HG03521 (cell line): ENCODE measurements around the gene AGBL3.
"Not testable (repeated sequence)": the region's sequence is repeated elsewhere in the genome, so short reads cannot be mapped to it uniquely, and the experiment has no call there.

Experiments used
- ATAC-seq: cut with Tn5 transposase; IDR thresholded peaks from one replicate; pipeline ENCODE4 v1.9.1; 2021; ENCODE audit warnings: mild to moderate bottlenecking, moderate library complexity; ENCODE audit not compliant: unreplicated experiment

AGBL3 gene

DNA sequence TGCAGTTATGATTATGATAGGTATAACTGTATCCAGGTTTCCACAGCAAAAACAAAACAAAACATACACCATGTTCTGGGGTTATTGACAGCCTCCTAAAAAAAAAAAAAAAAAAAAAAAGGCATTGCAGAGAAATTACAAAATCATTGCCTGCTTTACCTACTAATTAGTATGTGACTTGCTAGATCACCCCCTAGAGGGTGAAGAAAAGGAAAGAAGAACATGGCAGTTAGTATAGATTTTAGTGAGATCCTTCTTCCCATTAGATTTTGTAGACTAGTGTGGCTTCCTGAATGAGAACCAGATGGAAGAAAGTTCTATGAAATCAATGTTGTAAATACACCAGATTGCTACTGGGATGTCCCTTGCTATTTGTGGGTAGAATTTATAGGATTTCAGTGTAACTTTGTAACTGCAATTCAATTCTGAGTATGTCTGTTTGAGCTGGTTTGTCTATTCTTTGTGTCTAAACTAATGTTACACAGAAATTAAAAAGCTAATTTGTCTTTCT lies 24.0 kb upstream of the AGBL3 start:
- no peak for ATAC-seq

DNA sequence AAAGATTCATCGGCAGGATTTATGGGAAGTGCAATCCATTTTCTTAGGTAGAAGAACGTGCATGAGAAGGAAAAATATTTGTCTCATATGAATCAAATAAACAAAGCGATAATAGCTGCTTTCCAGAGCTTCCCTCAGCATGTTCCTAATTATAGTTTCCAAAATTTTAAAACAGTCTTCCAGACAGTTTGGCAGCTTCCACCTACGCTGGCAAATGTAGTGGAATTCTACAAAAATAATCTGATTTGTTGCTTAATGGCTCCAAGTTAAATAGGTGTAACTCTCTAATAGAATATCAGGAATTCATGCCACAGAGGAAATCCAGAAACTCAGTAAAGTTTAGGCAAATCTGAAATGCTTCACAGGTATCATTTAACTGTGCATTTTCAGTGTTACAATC lies 23.3 kb upstream of the AGBL3 start:
- ATAC-seq: no peak

DNA sequence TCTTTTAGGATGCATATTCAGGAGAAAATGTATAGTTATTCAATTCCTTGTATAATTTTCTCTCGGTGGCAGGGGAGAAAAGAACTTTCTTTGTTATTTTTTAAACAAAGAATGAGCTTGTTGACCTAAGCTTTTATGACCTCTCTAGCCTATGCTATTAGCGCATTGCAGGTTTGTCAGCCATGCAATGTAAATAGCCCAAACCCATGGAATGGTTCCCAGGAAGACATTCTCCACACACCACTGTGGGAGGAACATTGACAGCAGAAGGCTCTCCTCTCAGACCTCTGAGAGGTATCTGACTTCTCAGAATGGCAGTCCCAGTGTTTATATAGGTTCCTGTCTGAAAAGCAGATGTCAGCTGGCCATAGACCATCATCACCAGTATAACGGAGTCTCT lies 19.6 kb upstream of the AGBL3 start:
- no peak for ATAC-seq

DNA sequence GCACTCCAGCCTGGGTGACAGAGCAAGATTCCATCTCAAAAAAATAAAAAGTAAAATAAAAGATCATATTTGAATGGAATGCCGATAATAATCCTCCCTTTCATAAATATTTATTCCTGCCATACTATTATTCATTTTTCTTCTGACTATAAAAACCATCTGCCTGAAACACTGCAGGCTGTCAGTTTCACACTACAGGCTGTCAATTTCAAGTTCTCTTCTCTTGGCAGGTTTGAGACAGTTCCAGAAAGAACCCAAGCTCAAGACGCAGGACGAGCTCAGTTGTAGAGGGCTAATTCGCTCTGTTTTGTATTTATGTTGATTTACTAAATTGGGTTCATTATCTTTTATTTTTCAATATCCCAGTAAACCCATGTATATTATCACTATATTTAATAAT lies 18.2 kb upstream of the AGBL3 start:
- ATAC-seq: no peak

DNA sequence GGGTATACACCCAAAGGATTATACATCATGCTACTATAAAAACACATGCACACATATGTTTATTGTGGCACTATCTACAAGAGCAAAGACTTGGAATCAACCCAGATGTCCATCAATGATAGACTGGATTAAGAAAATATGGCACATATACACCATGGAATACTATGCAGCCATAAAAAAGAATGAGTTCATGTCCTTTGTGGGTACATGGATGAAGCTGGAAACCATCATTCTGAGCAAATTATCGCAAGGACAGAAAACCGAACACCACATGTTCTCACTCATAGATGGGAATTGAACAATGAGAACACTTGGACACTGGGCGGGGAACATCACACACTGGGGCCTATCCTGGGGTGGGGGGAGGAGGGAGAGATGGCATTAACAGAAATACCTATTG lies 4.7 kb upstream of the AGBL3 start:
- not testable (repeated sequence) for ATAC-seq

DNA sequence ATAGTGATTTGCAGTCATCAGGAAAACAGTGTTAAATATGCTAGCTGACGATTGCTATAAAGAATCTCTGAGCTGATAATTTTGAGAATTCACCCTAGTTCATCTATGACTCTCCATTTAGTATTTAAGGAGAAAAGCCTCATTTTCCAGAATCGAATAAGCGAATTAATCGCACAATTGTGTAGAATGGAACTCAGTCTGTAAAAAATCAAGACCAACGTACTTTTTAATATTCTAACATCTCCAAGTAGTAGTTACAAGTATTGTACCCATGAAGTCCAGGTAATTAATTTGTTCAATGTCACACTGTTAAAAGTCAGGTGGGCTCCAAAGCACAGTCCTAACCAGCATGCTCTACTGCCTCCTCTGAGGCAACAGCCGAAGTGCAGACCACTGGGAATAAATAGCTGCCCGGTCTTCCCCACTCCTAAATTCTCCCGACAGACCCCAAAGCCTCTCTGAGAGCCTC lies 380 bp upstream of the AGBL3 start:
- peak; percentile 56 for ATAC-seq

DNA sequence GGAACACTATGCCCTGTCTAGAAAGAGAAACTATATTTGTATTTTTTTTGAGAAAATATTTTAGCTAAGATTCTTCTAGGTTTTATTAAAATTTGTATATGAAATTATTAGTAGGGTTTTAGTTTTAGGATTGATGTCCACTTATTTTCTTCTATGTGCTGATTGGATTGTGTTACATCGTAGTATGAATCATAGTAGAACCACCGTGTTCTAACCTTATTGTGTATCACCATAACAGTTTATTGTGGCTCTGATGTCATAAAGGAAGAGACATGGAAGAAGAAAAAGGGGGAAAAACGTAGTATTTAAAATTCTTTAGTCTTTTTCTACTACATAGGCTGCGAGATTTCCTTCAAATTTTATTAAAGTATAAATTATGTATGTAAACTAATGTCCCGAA lies 1.9 kb downstream of the AGBL3 start:
- ATAC-seq: no peak

DNA sequence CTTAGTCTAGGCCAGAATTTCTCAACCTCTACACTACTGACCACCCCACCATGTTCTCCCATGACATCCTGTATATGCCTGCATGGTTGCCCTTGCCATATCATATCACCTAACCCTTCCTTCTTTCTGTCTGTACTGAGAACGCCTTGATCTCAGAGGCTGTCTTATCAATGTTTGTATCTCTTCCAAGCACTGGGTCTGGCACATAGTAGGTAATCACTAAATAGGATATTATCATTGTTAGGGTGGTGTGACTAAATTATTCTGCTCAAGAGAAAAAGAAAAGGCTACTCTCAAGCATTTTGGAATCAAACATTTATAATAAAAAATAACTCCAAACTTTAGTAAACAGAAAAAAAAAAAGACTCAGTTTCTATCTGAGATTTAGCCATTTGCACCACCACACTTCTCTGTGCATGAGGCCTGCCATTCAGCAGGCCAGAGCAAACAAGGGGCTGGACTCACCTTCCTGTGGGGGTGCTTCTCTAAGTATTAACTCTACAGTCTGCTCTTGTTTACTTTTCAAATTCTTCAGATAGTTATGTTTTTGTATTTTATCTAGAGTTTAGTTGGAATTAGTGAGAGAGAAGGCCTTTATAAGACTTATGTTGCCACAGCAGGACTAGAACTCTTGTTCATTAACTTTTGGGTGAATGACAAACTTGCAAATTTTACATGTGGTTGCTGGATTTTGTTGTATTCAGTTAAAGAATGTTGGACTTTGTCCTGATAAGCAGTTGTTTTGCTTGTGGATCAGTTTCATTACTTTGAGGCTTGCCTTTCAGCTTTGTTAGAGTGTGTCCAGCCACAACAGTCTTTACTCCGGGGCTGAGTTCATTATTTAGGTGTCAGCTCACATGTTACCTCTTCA lies 5.4 kb downstream of the AGBL3 start:
- ATAC-seq: no peak

DNA sequence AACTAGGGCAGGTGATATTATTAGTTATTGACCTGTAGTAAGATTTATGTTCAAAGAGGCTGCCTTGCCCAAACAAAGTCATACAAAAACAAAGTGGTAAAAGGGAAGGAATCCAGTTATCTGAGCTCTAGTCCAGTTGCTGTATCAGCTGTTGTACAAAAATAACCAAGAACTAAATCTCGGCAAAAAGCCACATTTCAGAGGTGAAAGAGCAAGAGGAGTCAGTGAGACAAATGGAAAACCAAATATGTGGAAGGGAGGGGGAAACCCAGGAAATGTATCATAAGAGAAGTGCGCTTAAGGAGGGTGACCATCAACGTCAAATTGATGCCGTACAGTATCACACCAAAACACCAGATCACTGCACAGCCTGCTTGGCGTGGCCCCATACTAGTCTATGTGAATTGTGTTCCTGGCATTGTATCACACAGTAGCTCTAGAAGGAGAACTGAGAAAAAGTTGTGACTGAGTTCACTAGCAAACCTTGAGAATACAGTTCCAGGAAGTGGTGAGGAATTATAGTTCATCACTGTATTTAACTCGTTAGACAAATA lies 6.4 kb downstream of the AGBL3 start:
- peak; percentile 61 for ATAC-seq

DNA sequence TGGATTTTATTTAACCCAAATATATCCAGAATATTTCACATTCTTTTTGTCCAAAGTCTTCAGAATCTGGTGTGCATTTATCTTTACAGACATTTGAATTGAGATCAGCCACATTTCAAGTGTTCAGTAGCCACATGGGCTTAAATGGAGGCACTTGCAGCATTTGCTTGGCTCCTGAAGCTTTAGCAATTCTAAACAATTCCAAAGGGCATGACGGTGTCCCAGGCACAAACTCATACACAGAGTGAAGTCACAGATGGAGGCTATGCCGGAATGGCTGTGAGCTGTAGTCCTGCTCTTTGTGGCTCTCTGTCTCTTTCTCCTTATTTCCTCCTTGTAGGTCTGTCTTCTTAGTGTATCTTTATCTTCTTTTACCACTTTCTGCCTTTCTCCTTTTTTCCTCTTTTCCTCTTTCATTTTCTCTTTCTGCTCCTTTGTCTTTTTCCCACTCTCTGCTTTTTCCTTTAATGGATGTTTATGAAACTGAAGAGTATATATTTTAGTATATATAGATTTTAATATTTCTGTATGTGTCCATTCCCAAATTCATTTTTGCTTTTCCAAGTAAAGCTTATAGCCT lies 7.7 kb downstream of the AGBL3 start:
- no peak for ATAC-seq

DNA sequence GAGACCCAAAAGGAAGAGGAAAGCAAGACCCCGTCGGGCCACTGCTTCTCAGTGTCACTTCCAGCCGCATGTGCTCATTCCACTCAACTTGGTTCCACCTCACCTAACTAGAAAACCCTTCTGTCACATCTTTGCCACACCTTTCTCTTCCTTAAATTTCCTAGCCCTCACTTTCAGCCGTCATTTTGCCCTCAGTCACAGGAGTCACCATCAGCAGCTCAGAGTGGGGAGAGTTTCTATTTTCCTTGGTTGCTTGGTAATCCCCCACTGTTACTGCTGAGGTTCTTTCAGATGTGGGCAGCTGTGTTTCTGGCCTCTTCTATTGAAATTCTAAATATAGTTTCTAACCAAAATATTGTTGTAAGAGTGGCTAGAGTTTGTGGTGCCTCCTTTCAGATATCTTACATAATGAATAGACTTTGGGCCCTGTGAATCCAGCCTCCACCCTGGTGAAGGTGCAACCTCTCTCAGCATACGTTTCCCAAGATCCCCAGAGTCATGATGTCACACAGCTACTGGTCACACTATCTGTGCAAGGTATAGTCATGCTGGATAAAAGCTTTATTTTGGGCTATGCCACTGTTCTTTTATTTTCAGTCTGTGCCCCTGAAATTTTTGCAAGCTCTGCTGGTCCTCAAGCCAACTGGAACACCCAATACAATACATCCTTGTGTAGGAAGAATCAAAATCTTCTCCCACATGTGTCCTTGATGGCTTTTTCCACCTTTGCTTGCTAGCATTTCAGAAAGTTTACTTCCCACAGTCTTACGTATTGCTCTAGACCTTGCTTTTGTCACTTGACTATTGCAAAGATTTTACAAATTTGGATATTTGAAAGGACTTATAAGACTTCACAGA lies 9.2 kb downstream of the AGBL3 start:
- ATAC-seq: peak; percentile 57

DNA sequence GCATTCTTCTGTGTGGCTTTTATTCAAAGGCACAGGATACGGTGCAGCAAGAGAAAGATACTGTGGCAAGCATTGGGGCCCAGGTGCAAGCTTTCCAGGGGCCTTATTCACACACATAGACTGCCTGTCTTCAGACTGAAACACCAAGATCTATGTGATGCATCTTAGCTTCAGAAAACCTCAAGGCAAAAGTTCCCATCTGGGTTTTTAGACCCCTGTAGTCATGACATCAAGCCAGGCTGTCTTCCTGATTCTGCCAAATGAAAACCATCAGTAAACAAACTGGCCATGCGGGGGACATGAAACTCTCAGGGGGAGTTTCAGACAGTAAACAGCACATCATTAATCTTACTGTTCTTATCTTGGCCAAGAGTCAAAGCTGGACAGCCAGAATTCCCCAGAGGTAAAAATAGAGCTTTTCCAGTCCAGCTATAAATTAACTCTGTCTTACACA lies 9.8 kb downstream of the AGBL3 start:
- ATAC-seq: peak; percentile 30

DNA sequence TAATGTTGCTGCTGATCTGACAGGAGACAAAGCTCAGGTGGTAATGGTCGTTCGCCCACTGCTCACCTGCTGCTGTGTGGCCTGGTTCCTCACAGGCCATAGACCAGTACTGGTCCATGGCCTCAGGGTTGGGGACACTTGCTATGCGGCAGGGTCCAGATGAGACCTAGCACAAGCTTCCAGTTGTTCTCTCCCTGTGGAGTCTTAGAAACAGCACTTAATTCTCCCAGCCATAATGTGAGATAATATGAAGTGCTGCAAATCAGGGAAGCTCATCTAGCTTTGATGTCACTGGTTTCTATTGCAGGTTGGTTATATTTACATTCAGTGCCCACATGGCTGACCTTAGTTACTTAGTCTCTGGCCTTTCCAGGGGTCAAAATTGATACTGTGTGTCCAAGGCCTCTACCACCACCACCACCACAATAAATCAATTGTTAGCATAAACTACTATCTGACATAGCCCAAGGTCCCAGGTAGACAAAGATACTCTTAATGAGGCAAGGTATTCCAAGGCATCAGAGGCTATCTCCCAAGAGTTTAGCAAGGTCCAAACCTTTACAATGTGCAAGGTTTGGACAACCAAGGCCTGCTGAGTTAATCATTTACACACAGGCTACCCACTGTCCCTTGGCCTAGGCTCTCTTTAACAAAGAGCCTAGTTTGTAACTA lies 11.0 kb downstream of the AGBL3 start:
- no peak for ATAC-seq

DNA sequence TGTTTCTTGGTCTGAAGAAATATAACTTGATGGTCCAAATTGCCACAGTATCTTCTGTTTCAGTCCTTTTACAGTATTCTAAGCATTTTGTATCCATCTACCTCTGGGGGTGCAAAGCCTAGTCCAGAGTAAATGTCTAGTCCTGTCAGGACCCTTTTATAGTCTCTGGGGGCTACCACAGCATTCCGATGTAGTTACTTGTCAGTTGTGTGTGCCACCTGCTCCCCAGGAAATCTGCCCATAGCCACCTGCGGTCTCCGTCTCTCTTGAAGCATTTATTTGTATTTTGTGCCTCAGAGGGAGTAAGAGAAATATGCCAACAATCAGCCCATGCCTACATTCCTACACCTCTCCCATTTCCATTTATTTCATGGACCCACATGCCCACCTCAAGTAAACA lies 12.8 kb downstream of the AGBL3 start:
- ATAC-seq: no peak

DNA sequence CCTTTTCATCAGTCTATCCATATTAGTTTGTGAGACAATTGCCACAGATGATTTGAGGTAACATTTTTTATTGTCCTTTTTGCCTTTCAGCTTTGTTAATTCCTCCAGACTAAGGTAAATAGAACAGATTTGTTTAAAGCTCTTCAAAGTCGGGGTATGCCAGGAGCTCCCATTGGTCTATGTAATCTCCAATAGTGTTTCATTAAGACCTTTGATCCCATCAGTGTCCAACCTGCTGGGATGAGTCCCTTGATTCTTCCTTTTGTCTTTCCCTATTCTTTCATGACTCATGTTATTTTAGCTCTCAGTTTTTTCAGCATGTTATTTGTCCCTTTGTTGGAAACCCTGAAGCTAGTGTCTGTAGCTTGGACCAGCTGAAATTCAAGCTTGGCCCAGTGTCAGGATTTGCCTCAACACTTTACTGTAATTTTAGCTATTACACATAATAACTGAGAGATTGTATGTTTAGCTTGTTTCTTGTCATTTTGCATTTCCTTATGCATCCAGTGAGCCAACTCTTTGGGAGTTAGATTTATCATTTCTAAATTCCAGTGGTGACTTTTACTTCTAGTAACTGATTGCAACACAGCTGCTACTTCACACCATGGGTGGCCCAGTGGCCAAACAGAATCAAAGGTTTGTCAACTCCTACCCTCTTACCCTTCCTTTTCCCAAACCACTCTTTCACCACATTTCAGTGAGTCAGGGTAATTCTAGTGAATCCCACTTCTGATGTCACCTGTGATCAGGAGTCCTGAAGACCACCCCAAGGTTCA lies 15.3 kb downstream of the AGBL3 start:
- no peak for ATAC-seq

DNA sequence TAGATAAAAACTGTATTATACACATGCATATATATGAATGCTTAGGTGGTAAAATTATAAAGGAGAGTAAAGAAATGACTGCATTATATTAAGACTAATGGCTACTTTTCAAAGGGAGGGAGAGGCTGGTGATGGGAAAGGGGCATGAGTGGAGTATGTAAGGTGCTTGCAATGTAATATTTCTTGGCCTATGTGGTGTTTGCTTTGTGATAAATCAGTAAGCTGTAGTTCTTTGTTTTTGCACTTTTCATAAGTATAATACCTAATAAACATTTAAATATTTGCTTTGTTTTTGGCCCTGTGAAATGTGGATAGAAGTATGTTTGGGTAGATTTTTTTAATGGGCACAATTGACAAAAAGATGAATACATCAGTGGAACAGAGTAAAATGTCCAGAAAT lies 25.9 kb downstream of the AGBL3 start:
- no peak for ATAC-seq

DNA sequence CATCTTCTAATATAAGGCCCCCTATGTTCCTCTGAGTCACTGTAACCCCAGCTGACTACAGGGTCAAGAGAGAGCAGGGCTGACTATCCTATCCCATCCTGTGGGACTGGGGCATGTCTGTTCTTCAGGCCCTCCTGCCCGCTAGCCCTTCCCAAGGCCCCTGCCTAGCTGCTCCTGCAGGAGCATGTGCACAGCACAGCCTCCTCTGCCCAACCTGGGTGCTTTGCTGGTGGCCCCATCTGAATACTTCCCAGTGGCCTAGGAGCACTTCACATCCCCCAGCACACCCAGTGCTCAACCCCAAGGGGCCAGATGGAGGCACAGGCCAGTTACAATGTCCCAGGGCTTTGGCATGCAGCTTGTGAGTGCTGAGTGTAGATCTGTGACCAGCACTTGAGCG lies 37.3 kb downstream of the AGBL3 start:
- ATAC-seq: no peak

DNA sequence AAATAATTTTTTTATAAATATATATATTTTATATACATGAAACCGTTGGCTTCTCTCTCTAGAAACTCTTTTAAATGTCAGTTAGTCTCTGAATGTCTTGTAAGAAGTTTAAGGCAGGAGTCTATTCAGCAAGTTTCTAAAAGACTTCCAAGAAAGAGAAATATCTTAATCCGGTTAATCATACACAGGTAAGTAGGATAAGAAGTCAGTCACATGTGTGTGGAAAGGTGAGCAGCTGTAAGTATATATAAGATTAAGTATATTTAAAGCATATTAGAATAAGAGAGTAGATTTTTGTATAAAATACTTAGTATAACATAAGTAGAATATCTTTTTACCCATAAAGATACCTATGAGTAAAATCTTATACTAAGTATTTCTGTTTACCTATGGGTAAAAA lies 48.9 kb downstream of the AGBL3 start:
- no peak for ATAC-seq

DNA sequence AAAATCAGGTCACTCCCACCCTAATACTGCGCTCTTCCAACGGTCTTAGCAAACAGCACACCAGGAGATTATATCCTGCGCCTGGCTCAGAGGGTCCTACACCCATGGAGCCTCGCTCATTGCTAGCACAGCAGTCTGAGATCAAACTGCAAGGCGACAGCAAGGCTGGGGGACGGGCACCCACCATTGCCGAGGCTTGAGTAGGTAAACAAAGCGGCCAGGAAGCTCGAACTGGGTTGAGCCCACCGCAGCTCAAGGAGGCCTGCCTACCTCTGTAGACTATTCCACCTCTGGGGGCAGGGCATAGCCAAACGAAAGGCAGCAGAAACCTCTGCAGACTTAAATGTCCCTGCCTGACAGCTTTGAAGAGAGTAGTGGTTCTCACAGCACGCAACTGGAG lies 80.7 kb downstream of the AGBL3 start:
- not testable (repeated sequence) for ATAC-seq

DNA sequence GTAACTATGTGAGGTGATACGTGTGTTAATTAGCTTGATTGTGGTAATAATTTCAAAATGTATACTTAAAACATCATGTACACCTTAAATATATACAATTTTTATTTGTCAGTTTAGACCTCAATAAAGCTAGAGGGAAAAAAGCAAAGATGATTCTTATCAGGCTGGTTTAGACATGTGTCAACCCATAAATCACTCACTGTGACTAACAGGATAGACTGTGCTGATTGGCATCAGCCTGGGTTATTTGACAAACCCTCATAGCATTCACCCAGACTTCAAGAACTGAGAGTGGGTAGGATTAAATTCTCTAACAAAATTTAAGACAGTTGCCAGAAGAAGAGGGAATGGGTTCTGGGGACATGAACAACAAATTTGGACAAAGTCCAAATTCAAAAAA lies 87.8 kb downstream of the AGBL3 start:
- ATAC-seq: no peak
